A549 (cell line): ENCODE measurements around the gene FAM78B. TPM values are rescaled to one million over a fixed set of nuclear protein-coding genes. Genes with fewer than 3 reads are reported as not detected.

Source experiments
- ATAC-seq, 2 experiments: fragments of 200-7000 bp in 1 of 2; fragments of >200 bp in 1 of 2; cut with Nextera tagmentation in 1 of 2; cut with Tn5 transposase in 1 of 2; 3 replicates each; pipeline versions ENCODE4 v1.8.0 to v1.9.1; 2018 to 2020; ENCODE audit warnings: mild to moderate bottlenecking in 1 of 2, moderate library complexity in 1 of 2
- CTCF ChIA-PET: fragments of 300-600 bp; sonication (Branson Sonifier 250); formaldehyde crosslinking; extraction: SDS; loops from one replicate; lab custom pipeline; 2021; ENCODE audit warnings: antibody characterized with exemption, inconsistent platforms; lab: Yijun Ruan, JAX
- POLR2A ChIA-PET: fragments of 350-600 bp; formaldehyde crosslinking; extraction: SDS; loops from one replicate; lab custom pipeline; 2021; ENCODE audit warnings: antibody characterized with exemption, inconsistent platforms; lab: Yijun Ruan, JAX
- DNase-seq, 2 experiments: peaks; one replicate each; pipeline versions ENCODE4 v3.0.0 to v3.0.0-alpha.2; 2011 to 2016; ENCODE audit warnings: low read depth in 1 of 2, low spot score in 1 of 2
- FAIRE-seq: peaks from 2 replicates; lab custom pipeline; 2011; peaks lifted over from hg19 to GRCh38; lab: Jason Lieb, UNC
- H3K27ac ChIP-seq, 2 experiments: fragments of >200 bp; sonication (Bioruptor Twin); formaldehyde crosslinking; 3 replicates each; pipeline ENCODE4 v1.5.1; 2016 to 2017
- H3K4me1 ChIP-seq: fragments of >200 bp; sonication (Bioruptor Twin); formaldehyde crosslinking; 3 replicates; pipeline ENCODE4 v1.6.1; 2016
- H3K4me2 ChIP-seq: fragments of >200 bp; sonication (Bioruptor Twin); formaldehyde crosslinking; 3 replicates; pipeline ENCODE4 v1.6.1; 2016
- H3K4me3 ChIP-seq: fragments of >200 bp; sonication (Bioruptor Twin); formaldehyde crosslinking; 3 replicates; pipeline ENCODE4 v1.5.1; 2016
- H3K9me3 ChIP-seq: fragments of >200 bp; sonication (Bioruptor Twin); formaldehyde crosslinking; 3 replicates; pipeline ENCODE4 v1.6.1; 2016
- BHLHE40 ChIP-seq: IDR thresholded peaks from 2 replicates; pipeline ENCODE4 v1.6.1; 2012; ENCODE audit warnings: low read depth, low read length, inconsistent platforms
- CHD4 ChIP-seq: fragments of 200-600 bp; sonication (generic); IDR thresholded peaks from 2 replicates; pipeline ENCODE4 v1.6.1; 2016; ENCODE audit warnings: antibody characterized with exemption, mild to moderate bottlenecking, borderline replicate concordance
- EP300 ChIP-seq, 2 experiments: fragments of >200 bp; sonication (Bioruptor Twin); formaldehyde crosslinking; IDR thresholded peaks; 2 replicates in 1 of 2; 3 replicates in 1 of 2; pipeline ENCODE4 v1.6.1; 2016 to 2017
- ESRRA ChIP-seq: fragments of 150-350 bp; IDR thresholded peaks from 2 replicates; pipeline ENCODE4 v1.6.1; 2014; ENCODE audit warnings: mild to moderate bottlenecking, low read length, borderline replicate concordance
- GATA3 ChIP-seq: IDR thresholded peaks from 2 replicates; pipeline ENCODE4 v1.6.1; 2012; ENCODE audit warnings: borderline replicate concordance
- HOXB5 ChIP-seq: fragments of 250-450 bp; sonication (Bioruptor Pico); IDR thresholded peaks from 2 replicates; pipeline ENCODE4 v1.5.0; 2020; ENCODE audit warnings: mild to moderate bottlenecking, moderate library complexity
- JUN ChIP-seq, 2 experiments: fragments of >200 bp; sonication (Bioruptor Twin); formaldehyde crosslinking; IDR thresholded peaks; 2 replicates in 1 of 2; 3 replicates in 1 of 2; pipeline ENCODE4 v1.6.1; 2016 to 2017
- MAFK ChIP-seq: fragments of 450-650 bp; IDR thresholded peaks from 2 replicates; pipeline ENCODE4 v1.6.1; 2014; ENCODE audit not compliant: partially characterized antibody
- PHF8 ChIP-seq: fragments of 200-600 bp; sonication (generic); IDR thresholded peaks from 2 replicates; pipeline ENCODE4 v1.6.1; 2016; ENCODE audit warnings: low read depth, mild to moderate bottlenecking, antibody characterized with exemption, moderate library complexity, borderline replicate concordance
- POLR2A ChIP-seq: IDR thresholded peaks from 2 replicates; pipeline ENCODE4 v1.6.1; 2012; ENCODE audit warnings: mild to moderate bottlenecking, low read length
- POLR2AphosphoS2 ChIP-seq: conservative IDR thresholded peaks from 2 replicates; pipeline ENCODE4 v1.6.1; 2012; ENCODE audit warnings: low read length, improper control_type of control experiment, inconsistent platforms
- RARB ChIP-seq: fragments of 250-450 bp; sonication (Bioruptor Pico); IDR thresholded peaks from 2 replicates; pipeline ENCODE4 v1.8.0; 2021; ENCODE audit warnings: mild to moderate bottlenecking, moderate library complexity
- RFX5 ChIP-seq: fragments of 450-650 bp; IDR thresholded peaks from 2 replicates; pipeline ENCODE4 v1.7.1; 2014; ENCODE audit warnings: antibody characterized with exemption, mild to moderate bottlenecking, moderate library complexity
- SMC3 ChIP-seq: fragments of >200 bp; sonication (Bioruptor Twin); formaldehyde crosslinking; IDR thresholded peaks from 3 replicates; pipeline ENCODE4 v1.6.1; 2018; ENCODE audit warnings: inconsistent platforms
- TFCP2L1 ChIP-seq: fragments of 250-450 bp; sonication (Bioruptor Pico); IDR thresholded peaks from 2 replicates; pipeline ENCODE4 v1.5.0; 2021; ENCODE audit warnings: mild to moderate bottlenecking
- TP53 ChIP-seq: fragments of 250-450 bp; sonication (Bioruptor Pico); IDR thresholded peaks from 2 replicates; pipeline ENCODE4 v1.5.0; 2021; ENCODE audit warnings: mild to moderate bottlenecking, moderate library complexity
- ZSCAN20 ChIP-seq: fragments of 250-450 bp; sonication (Bioruptor Pico); IDR thresholded peaks from 2 replicates; pipeline ENCODE4 v1.8.0; 2022; ENCODE audit warnings: mild to moderate bottlenecking, moderate library complexity
- WGBS: methylation state at CpG from one replicate; pipeline ENCODE4 v1.1.6; 2017; ENCODE audit errors: missing lambda C conversion rate; 5-methylcytosine and 5-hydroxymethylcytosine counted together
- polyA plus RNA-seq, 4 experiments: library from polyadenylated mRNA; depleted of rRNA in 3 of 4; stranded (reverse); fragments of >200 nt; fragmentation: RNase III in 1 of 4; extraction: RNeasy Plus Mini Kit Qiagen cat#74134 plus additional on column Dnase treatment in 1 of 4; gene quantifications; 2 replicates in 3 of 4; 3 replicates in 1 of 4; pipeline ENCODE4 v1.2.3, GENCODE V29; 2011 to 2017
- TF ChIP-seq, protein P1 (sequence below): IDR thresholded peaks from 2 replicates; pipeline ENCODE4 v1.6.1; 2012
- TF ChIP-seq, protein P2 (sequence below): IDR thresholded peaks from 2 replicates; pipeline ENCODE4 v1.6.1; 2012; ENCODE audit warnings: low read depth, borderline replicate concordance
- TF ChIP-seq, protein P3 (sequence below): fragments of 250-450 bp; sonication (Bioruptor Pico); IDR thresholded peaks from 2 replicates; pipeline ENCODE4 v1.5.0; 2020; ENCODE audit warnings: low read depth, mild to moderate bottlenecking, moderate library complexity
- TF ChIP-seq, protein P4 (sequence below): fragments of 250-450 bp; sonication (Bioruptor Pico); IDR thresholded peaks from 2 replicates; pipeline ENCODE4 v1.5.0; 2021; ENCODE audit warnings: mild to moderate bottlenecking, moderate library complexity, borderline replicate concordance
- TF ChIP-seq, protein P5 (sequence below): fragments of >200 bp; sonication (Bioruptor Twin); formaldehyde crosslinking; IDR thresholded peaks from 2 replicates; pipeline ENCODE4 v1.6.1; 2016

Gene FAM78B
- polyA plus RNA-seq, 2 of the 4 experiments (the other 2 are of a cell fraction): 0.13 to 0.34 TPM

DNA sequence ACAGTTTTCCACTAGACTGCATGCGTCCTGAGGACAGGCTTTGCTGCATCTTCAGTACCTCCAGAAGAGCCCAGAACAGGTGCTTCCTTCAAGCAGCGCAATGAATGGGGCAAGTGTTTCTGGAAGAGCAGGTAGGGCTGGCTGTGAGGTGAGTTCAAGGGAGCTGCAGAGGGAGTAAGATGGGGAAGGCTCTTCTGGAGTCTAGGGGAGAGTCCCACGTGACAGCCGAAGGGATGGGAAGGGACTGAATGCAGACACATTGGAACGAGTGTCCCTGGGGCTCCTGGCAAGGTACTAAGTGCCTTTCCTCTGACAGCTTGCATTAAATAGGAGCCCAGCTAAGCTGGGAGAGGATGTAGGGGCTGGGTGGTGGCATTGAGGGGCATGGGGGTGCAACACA lies 84.2 kb downstream of the FAM78B start:
- 3% methylated on average over 4 of the region's 5 CpGs for WGBS

DNA sequence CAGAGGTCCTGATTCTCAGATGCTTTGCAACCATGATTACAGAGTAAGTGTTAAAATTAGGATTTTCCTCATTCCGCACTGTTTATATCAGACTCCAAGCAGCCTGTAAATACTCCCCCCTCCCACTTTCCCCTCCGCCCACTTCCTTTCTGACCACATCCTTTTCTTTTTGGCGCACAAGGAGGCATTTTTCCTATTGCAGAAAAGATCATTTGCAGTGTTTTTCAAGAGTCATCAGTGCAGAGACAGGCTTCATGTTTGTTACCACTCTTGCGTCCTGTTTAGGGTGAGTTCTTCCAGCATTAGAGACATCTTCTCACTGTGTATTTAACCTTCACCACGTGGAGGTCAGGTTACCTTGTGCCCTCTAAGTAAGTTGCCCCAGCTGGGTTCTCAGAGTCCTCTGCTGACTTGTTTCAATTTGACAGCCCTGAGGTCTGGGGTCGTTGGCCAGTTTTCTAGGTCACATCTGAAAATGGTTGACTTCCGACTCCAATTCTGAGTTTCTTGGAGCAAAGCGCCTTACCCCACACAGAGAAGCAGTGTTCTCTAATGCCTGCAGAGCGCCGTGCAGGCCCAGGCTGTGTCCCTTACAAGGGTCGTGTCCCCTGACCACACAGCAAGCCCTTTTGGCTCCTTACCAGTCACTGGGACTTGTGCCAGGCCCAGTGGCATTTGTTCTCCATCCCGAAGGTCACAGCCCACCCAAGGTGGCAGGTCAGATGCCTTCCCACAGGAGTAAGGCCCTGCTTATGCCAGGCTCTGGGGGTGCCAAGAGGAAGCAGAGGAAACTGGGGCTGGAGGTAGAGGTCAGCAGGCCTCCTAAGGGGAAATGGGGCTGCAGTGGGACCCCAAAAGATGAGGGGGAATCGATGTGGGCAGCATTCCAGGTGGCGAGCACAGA lies 85.6 kb downstream of the FAM78B start:
- WGBS: 26% methylated on average over 14 of the region's 14 CpGs
- CTCF ChIA-PET: no interaction called here
- POLR2A ChIA-PET: no interaction called here

More for the DNA sequence above, 84.2 kb downstream of the FAM78B start:
- no peak for ATAC-seq
- Histone ChIP-seq H3K4me3 (no peak overlapping the region), H3K4me2 (no peak overlapping the region), H3K9me3 (no peaks in the 10 kb centered on the region), H3K4me1 (no peaks in the 10 kb centered on the region), H3K27ac (no peak overlapping the region)
- DNase-seq: no peak
- no peak for FAIRE-seq
- ChIA-PET POLR2A (no interaction called here), CTCF (interaction anchor here (0.9 kb wide), 1 partner anchor 50 kb away, joined by 3 read pairs; no protein-coding TSS in a partner anchor)
- TF ChIP-seq BHLHE40 (no peak), ZSCAN20 (CRISPR knock-in tag) (no peak)
- TF ChIP-seq, all 56 proteins: peak for 0

DNA sequence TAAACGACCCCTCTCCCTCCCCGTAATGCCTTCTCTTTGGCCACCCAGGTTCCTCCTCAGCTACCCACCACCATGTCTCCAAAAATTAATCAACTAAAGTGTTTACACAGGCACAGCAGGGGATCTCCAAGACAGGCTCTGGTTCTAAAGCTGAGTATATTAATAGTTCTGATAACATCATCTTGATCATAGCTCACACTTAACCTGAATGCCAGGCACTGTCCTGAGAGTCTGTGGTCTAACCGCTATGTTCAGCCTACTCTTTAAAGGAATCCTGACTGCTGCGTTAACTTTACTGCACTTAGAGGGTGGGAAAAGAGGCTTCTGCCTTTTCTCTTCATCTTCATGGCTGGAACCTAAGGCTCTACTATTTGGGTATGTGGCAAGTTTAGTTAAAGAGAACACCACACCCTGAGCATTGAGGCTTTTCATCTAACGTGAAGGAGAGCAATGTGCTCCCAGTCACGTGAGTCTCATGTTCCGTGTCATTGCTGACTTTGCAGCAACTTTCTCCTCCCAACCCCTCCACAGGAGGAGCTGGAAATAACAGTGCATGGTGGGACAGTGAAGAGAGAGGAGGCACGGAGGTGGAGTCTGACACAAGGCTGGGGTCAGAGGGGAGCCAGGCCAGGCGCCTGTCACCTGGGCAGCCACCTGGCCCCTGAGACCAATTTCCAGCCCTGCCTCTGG lies 86.4 kb downstream of the FAM78B start:
- Histone ChIP-seq H3K4me2 (no peak overlapping the region), H3K27ac (no peak overlapping the region), H3K4me3 (no peak overlapping the region), H3K9me3 (no peaks in the 10 kb centered on the region), H3K4me1 (no peaks in the 10 kb centered on the region)
- POLR2A ChIA-PET: no interaction called here
- ATAC-seq (no peak), FAIRE-seq (no peak), DNase-seq (no peak)
- WGBS: 20% methylated on average over 9 of the region's 9 CpGs
- CTCF ChIA-PET: no interaction called here
- TF ChIP-seq TFCP2L1: no peak
- TF ChIP-seq, protein P1, sequence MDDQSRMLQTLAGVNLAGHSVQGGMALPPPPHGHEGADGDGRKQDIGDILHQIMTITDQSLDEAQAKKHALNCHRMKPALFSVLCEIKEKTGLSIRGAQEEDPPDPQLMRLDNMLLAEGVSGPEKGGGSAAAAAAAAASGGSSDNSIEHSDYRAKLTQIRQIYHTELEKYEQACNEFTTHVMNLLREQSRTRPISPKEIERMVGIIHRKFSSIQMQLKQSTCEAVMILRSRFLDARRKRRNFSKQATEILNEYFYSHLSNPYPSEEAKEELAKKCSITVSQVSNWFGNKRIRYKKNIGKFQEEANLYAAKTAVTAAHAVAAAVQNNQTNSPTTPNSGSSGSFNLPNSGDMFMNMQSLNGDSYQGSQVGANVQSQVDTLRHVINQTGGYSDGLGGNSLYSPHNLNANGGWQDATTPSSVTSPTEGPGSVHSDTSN: no peak
- TF ChIP-seq RARB (CRISPR knock-in tag): no peak
- TF ChIP-seq, protein P2, sequence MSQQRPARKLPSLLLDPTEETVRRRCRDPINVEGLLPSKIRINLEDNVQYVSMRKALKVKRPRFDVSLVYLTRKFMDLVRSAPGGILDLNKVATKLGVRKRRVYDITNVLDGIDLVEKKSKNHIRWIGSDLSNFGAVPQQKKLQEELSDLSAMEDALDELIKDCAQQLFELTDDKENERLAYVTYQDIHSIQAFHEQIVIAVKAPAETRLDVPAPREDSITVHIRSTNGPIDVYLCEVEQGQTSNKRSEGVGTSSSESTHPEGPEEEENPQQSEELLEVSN: no peak
- TF ChIP-seq POLR2A: no peak
- no peak for TF ChIP-seq PHF8
- no peak for TF ChIP-seq POLR2AphosphoS2
- TF ChIP-seq MAFK: no peak
- TF ChIP-seq, protein P3, sequence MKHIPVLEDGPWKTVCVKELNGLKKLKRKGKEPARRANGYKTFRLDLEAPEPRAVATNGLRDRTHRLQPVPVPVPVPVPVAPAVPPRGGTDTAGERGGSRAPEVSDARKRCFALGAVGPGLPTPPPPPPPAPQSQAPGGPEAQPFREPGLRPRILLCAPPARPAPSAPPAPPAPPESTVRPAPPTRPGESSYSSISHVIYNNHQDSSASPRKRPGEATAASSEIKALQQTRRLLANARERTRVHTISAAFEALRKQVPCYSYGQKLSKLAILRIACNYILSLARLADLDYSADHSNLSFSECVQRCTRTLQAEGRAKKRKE (CRISPR knock-in tag): no peak
- no peak for TF ChIP-seq EP300 (IDR thresholded peaks at IDR 0.05)
- no peak for TF ChIP-seq CHD4

More for the DNA sequence above, 85.6 kb downstream of the FAM78B start:
- Histone ChIP-seq H3K9me3 (no peaks in the 10 kb centered on the region), H3K4me3 (no peak overlapping the region)
- no peak for ATAC-seq
- no peak for DNase-seq
- FAIRE-seq: no peak
- no peak for TF ChIP-seq ZSCAN20 (CRISPR knock-in tag)
- TF ChIP-seq JUN (IDR thresholded peaks at IDR 0.05): no peak
- no peak for TF ChIP-seq CHD4
- no peak for TF ChIP-seq ESRRA
- no peak for TF ChIP-seq HOXB5
- no peak for TF ChIP-seq SMC3
- TF ChIP-seq, protein P4, sequence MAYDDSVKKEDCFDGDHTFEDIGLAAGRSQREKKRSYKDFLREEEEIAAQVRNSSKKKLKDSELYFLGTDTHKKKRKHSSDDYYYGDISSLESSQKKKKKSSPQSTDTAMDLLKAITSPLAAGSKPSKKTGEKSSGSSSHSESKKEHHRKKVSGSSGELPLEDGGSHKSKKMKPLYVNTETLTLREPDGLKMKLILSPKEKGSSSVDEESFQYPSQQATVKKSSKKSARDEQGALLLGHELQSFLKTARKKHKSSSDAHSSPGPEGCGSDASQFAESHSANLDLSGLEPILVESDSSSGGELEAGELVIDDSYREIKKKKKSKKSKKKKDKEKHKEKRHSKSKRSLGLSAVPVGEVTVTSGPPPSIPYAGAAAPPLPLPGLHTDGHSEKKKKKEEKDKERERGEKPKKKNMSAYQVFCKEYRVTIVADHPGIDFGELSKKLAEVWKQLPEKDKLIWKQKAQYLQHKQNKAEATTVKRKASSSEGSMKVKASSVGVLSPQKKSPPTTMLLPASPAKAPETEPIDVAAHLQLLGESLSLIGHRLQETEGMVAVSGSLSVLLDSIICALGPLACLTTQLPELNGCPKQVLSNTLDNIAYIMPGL (CRISPR knock-in tag): no peak
- no peak for TF ChIP-seq GATA3
- TF ChIP-seq RFX5: no peak
- TF ChIP-seq, protein P5, sequence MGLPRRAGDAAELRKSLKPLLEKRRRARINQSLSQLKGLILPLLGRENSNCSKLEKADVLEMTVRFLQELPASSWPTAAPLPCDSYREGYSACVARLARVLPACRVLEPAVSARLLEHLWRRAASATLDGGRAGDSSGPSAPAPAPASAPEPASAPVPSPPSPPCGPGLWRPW: no peak
- no peak for TF ChIP-seq TP53 (CRISPR knock-in tag)
- TF ChIP-seq, all 56 proteins: peak for 0
- no peaks in the 10 kb centered on the region for H3K4me1 ChIP-seq
- no peak overlapping the region for H3K4me2 ChIP-seq
- H3K27ac ChIP-seq: no peak overlapping the region
